HEK293 (cell line): ENCODE measurements around the gene SEMA6A.

Experiments used
- CTCF ChIA-PET: fragments of 350-600 bp; formaldehyde crosslinking; extraction: SDS; loops from one replicate; lab custom pipeline; 2021; ENCODE audit warnings: antibody characterized with exemption; lab: Yijun Ruan, JAX
- POLR2A ChIA-PET: fragments of 300-600 bp; formaldehyde crosslinking; extraction: SDS; loops from one replicate; lab custom pipeline; 2020; ENCODE audit warnings: antibody characterized with exemption, inconsistent platforms; lab: Yijun Ruan, JAX
- H3K27ac ChIP-seq: fragments of 200-500 bp; sonication (Bioruptor generic); 2 replicates; pipeline ENCODE4 v1.5.1; 2014; ENCODE audit warnings: low read depth, low read length, control low read depth, inconsistent platforms; ENCODE audit errors: extremely low read depth
- H3K36me3 ChIP-seq, 2 experiments: fragments of 200-500 bp in 1 of 2; sonication (Bioruptor generic) in 1 of 2; 1 replicate in 1 of 2; 2 replicates in 1 of 2; pipeline ENCODE4 v1.5.1; 2014 to 2017; ENCODE audit warnings: inconsistent platforms in 2 of 2, low read length in 2 of 2; ENCODE audit not compliant: control insufficient read depth in 2 of 2, insufficient read depth in 1 of 2
- H3K4me1 ChIP-seq: fragments of 200-500 bp; sonication (Bioruptor generic); 2 replicates; pipeline ENCODE4 v1.5.1; 2014; ENCODE audit warnings: mild to moderate bottlenecking, low read length, inconsistent platforms; ENCODE audit not compliant: control insufficient read depth, insufficient read depth
- H3K4me3 ChIP-seq: 2 replicates; pipeline ENCODE4 v1.5.1; 2011; ENCODE audit warnings: low read depth, mild to moderate bottlenecking, control low read depth, low read length, moderate library complexity
- H3K9me3 ChIP-seq: fragments of 200-500 bp; sonication (Bioruptor generic); 2 replicates; pipeline ENCODE4 v1.5.1; 2014; ENCODE audit warnings: low read depth, low read length, inconsistent platforms; ENCODE audit not compliant: control insufficient read depth, insufficient read depth
- EGR2 ChIP-seq: fragments of 450-650 bp; formaldehyde crosslinking; IDR thresholded peaks from 2 replicates; pipeline ENCODE4 v1.5.1; 2016; ENCODE audit warnings: low read depth, missing biosample characterization, missing genetic modification characterization
- GLI2 ChIP-seq: fragments of 450-650 bp; formaldehyde crosslinking; IDR thresholded peaks from 2 replicates; pipeline ENCODE4; 2017; ENCODE audit warnings: missing biosample characterization, missing genetic modification characterization, low read depth, borderline replicate concordance
- KLF1 ChIP-seq: fragments of 450-650 bp; formaldehyde crosslinking; IDR thresholded peaks from 2 replicates; pipeline ENCODE4 v1.5.1; 2016; ENCODE audit warnings: missing biosample characterization, missing genetic modification characterization
- KLF10 ChIP-seq: fragments of 450-650 bp; IDR thresholded peaks from 2 replicates; pipeline ENCODE4 v1.5.1; 2018; ENCODE audit warnings: missing biosample characterization, mild to moderate bottlenecking, missing genetic modification characterization
- OSR2 ChIP-seq: fragments of 450-650 bp; formaldehyde crosslinking; IDR thresholded peaks from 2 replicates; pipeline ENCODE4 v1.5.1; 2016; ENCODE audit warnings: missing biosample characterization, missing genetic modification characterization
- OVOL3 ChIP-seq: fragments of 450-650 bp; formaldehyde crosslinking; IDR thresholded peaks from 2 replicates; pipeline ENCODE4 v1.5.1; 2016; ENCODE audit warnings: missing biosample characterization, missing genetic modification characterization
- WT1 ChIP-seq: fragments of 450-650 bp; formaldehyde crosslinking; IDR thresholded peaks from 2 replicates; pipeline ENCODE4 v1.5.1; 2016; ENCODE audit warnings: missing biosample characterization, missing genetic modification characterization
- ZBTB48 ChIP-seq: fragments of 450-650 bp; formaldehyde crosslinking; IDR thresholded peaks from 2 replicates; pipeline ENCODE4 v1.5.1; 2016; ENCODE audit warnings: missing biosample characterization, missing genetic modification characterization
- ZEB2 ChIP-seq: fragments of 450-650 bp; formaldehyde crosslinking; IDR thresholded peaks from 2 replicates; pipeline ENCODE4 v1.5.1; 2016; ENCODE audit warnings: missing biosample characterization, missing genetic modification characterization
- ZFHX2 ChIP-seq: fragments of 450-650 bp; formaldehyde crosslinking; conservative IDR thresholded peaks from 2 replicates; pipeline ENCODE4 v1.5.1; 2016; ENCODE audit warnings: missing biosample characterization, missing genetic modification characterization
- ZIC2 ChIP-seq: fragments of 450-650 bp; formaldehyde crosslinking; IDR thresholded peaks from 2 replicates; pipeline ENCODE4 v1.5.1; 2016; ENCODE audit warnings: missing biosample characterization, missing genetic modification characterization
- ZNF140 ChIP-seq: fragments of 450-650 bp; formaldehyde crosslinking; IDR thresholded peaks from 2 replicates; pipeline ENCODE4 v1.5.1; 2016; ENCODE audit warnings: missing biosample characterization, missing genetic modification characterization
- ZNF146 ChIP-seq: fragments of 450-650 bp; formaldehyde crosslinking; IDR thresholded peaks from 2 replicates; pipeline ENCODE4 v1.5.1; 2016; ENCODE audit warnings: missing biosample characterization, missing genetic modification characterization
- ZNF155 ChIP-seq: fragments of 450-650 bp; formaldehyde crosslinking; IDR thresholded peaks from 2 replicates; pipeline ENCODE4 v1.5.1; 2016; ENCODE audit warnings: missing biosample characterization, missing genetic modification characterization
- ZNF19 ChIP-seq: fragments of 450-650 bp; formaldehyde crosslinking; IDR thresholded peaks from 2 replicates; pipeline ENCODE4; 2016; ENCODE audit warnings: missing biosample characterization, missing genetic modification characterization, low read depth
- ZNF280C ChIP-seq: fragments of 450-650 bp; formaldehyde crosslinking; IDR thresholded peaks from 2 replicates; pipeline ENCODE4 v1.5.1; 2016; ENCODE audit warnings: missing biosample characterization, missing genetic modification characterization
- ZNF324 ChIP-seq: fragments of 450-650 bp; formaldehyde crosslinking; IDR thresholded peaks from 2 replicates; pipeline ENCODE4 v1.5.1; 2016; ENCODE audit warnings: missing biosample characterization, missing genetic modification characterization
- ZNF362 ChIP-seq: fragments of 450-650 bp; formaldehyde crosslinking; IDR thresholded peaks from 2 replicates; pipeline ENCODE4 v1.5.1; 2016; ENCODE audit warnings: missing biosample characterization, missing genetic modification characterization
- ZNF37A ChIP-seq: fragments of 450-650 bp; IDR thresholded peaks from 2 replicates; pipeline ENCODE4 v1.5.1; 2018; ENCODE audit warnings: missing biosample characterization, missing genetic modification characterization
- ZNF394 ChIP-seq: fragments of 450-650 bp; formaldehyde crosslinking; IDR thresholded peaks from 2 replicates; pipeline ENCODE4 v1.5.1; 2016; ENCODE audit warnings: missing biosample characterization, missing genetic modification characterization, mild to moderate bottlenecking, moderate library complexity, borderline replicate concordance
- ZNF624 ChIP-seq: fragments of 450-650 bp; formaldehyde crosslinking; IDR thresholded peaks from 2 replicates; pipeline ENCODE4 v1.5.1; 2017; ENCODE audit warnings: missing biosample characterization, missing genetic modification characterization
- ZSCAN30 ChIP-seq: fragments of 450-650 bp; IDR thresholded peaks from 2 replicates; pipeline ENCODE4 v1.5.1; 2018; ENCODE audit warnings: missing biosample characterization, mild to moderate bottlenecking, missing genetic modification characterization, moderate library complexity
- ZXDB ChIP-seq: fragments of 450-650 bp; formaldehyde crosslinking; IDR thresholded peaks from 2 replicates; pipeline ENCODE4 v1.5.1; 2016; ENCODE audit warnings: missing biosample characterization, missing genetic modification characterization
- TF ChIP-seq, protein P1 (sequence below): fragments of 450-650 bp; formaldehyde crosslinking; IDR thresholded peaks from 2 replicates; pipeline ENCODE4 v1.5.1; 2016; ENCODE audit warnings: missing biosample characterization, missing genetic modification characterization
- TF ChIP-seq, protein P2 (sequence below): fragments of 450-650 bp; formaldehyde crosslinking; IDR thresholded peaks from 2 replicates; pipeline ENCODE4 v1.5.1; 2016; ENCODE audit warnings: missing biosample characterization, missing genetic modification characterization

Gene SEMA6A

DNA sequence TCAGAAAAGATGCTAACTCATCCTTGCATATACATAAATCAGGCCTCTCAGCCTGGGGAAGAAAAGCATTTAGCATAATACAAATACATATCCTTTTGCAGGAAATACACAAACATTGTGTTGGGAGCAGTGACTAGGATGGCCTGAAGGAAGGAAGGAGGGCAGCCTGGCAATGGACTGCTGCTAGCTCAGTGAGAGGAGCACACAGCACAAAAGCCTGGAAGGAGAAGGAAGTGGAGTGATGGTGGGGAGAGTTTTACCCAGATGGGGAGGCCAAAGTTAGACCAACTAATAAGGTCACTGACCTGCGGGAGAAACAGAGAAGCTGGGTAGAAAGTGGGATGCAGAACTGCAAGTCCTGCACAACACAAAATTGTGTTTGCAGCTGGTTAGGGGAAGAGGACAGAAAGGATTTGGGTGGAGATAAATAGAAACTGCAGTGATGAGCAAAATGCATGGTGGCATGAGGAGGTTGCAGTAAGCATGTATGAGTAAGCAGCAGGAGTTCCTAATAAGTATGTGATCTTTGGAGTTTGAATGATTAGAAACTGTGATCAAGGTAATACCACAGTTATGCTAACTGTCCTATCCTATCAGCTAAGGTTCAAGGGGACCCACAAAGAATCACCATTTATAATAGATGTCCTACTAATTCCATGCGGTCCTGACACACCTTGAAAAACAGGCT, 39.5 kb downstream of the SEMA6A start:
- TF ChIP-seq ZNF362: no peak
- H3K4me1 ChIP-seq: peaks cover 23% of the 10 kb centered on the region
- no peak overlapping the region for H3K27ac ChIP-seq
- POLR2A ChIA-PET: no interaction called here
- no peaks in the 10 kb centered on the region for H3K36me3 ChIP-seq
- H3K9me3 ChIP-seq: no peaks in the 10 kb centered on the region
- no peak overlapping the region for H3K4me3 ChIP-seq
- CTCF ChIA-PET: interaction anchor here (0.6 to 1.0 kb wide), 2 partner anchors 14 to 464 kb away, joined by 3 read pairs; no protein-coding TSS in a partner anchor

- CTCF ChIA-PET: interaction anchor here (0.6 to 0.7 kb wide), 2 partner anchors 42 to 1013 kb away, joined by 3 to 4 read pairs; no protein-coding TSS in a partner anchor
- Histone ChIP-seq H3K36me3 (no peaks in the 10 kb centered on the region), H3K4me1 (peaks cover 45% of the 10 kb centered on the region), H3K9me3 (no peaks in the 10 kb centered on the region), H3K4me3 (no peak overlapping the region), H3K27ac (no peak overlapping the region)
- POLR2A ChIA-PET: interaction anchor here (0.7 kb wide), 2 partner anchors 42 to 48 kb away, joined by 4 to 5 read pairs; partner anchors contain the start of gene SEMA6A
- no peak for TF ChIP-seq ZNF324 (tag by site-specific recombination)
- no peak for TF ChIP-seq ZNF155 (tag by site-specific recombination)
- peak; percentile 87 for TF ChIP-seq OSR2 (tag by site-specific recombination)
- no peak for TF ChIP-seq ZEB2 (tag by site-specific recombination)
- TF ChIP-seq ZNF280C (tag by site-specific recombination): no peak
- peak; percentile 48; the same call in 1 of the 2 replicates for TF ChIP-seq ZNF394
- peak; percentile 63 for TF ChIP-seq ZXDB (tag by site-specific recombination)
- TF ChIP-seq GLI2 (tag by site-specific recombination): peak; percentile 67
- no peak for TF ChIP-seq ZFHX2 (tag by site-specific recombination)
- TF ChIP-seq ZNF37A: no peak
- TF ChIP-seq ZNF140 (tag by site-specific recombination): no peak
- peak; percentile 68; the same call in 1 of the 2 replicates for TF ChIP-seq KLF10
- TF ChIP-seq ZIC2: no peak
- TF ChIP-seq ZNF146 (tag by site-specific recombination): no peak
- no peak for TF ChIP-seq ZNF19
- peak; percentile 82 for TF ChIP-seq WT1 (tag by site-specific recombination)
- no peak for TF ChIP-seq EGR2 (tag by site-specific recombination)
- no peak for TF ChIP-seq ZBTB48
- TF ChIP-seq KLF1 (tag by site-specific recombination): no peak
- TF ChIP-seq ZNF362: peak; percentile 81
- TF ChIP-seq, protein P1, sequence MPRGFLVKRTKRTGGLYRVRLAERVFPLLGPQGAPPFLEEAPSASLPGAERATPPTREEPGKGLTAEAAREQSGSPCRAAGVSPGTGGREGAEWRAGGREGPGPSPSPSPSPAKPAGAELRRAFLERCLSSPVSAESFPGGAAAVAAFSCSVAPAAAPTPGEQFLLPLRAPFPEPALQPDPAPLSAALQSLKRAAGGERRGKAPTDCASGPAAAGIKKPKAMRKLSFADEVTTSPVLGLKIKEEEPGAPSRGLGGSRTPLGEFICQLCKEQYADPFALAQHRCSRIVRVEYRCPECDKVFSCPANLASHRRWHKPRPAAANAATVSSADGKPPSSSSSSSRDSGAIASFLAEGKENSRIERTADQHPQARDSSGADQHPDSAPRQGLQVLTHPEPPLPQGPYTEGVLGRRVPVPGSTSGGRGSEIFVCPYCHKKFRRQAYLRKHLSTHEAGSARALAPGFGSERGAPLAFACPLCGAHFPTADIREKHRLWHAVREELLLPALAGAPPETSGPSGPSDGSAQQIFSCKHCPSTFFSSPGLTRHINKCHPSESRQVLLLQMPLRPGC (tag by site-specific recombination): peak; percentile 86; the same call in 1 of the 2 replicates
- TF ChIP-seq ZSCAN30 (tag by site-specific recombination): peak; percentile 23; the same call in 1 of the 2 replicates
- TF ChIP-seq ZNF624 (tag by site-specific recombination): no peak
- TF ChIP-seq, protein P2, sequence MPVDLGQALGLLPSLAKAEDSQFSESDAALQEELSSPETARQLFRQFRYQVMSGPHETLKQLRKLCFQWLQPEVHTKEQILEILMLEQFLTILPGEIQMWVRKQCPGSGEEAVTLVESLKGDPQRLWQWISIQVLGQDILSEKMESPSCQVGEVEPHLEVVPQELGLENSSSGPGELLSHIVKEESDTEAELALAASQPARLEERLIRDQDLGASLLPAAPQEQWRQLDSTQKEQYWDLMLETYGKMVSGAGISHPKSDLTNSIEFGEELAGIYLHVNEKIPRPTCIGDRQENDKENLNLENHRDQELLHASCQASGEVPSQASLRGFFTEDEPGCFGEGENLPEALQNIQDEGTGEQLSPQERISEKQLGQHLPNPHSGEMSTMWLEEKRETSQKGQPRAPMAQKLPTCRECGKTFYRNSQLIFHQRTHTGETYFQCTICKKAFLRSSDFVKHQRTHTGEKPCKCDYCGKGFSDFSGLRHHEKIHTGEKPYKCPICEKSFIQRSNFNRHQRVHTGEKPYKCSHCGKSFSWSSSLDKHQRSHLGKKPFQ: no peak
- no peak for TF ChIP-seq OVOL3 (tag by site-specific recombination)
These were observed 41.7 kb downstream of the SEMA6A start for GRCh38 chr5:116532762-116533525.
